Measurements from ENCODE around the gene GRM7. TPM values are rescaled to one million over a fixed set of nuclear protein-coding genes. Genes with fewer than 3 reads are reported as not detected.
A peak's percentile ranks its signal among the peaks of the same experiment; 100 is the strongest.

The GRM7 gene
- total RNA-seq, 1 donor from 2014 or later: 0.80 TPM

GRCh38 chr3:7264196-7264526, 403.2 kb downstream of the GRM7 start:
- no peaks in the 10 kb centered on the region for H4K20me1 ChIP-seq (ENCODE audit: low read depth)
- H3K9me3 Mint-ChIP-seq: peaks cover 7% of the 10 kb centered on the region
- H3K4me1 Mint-ChIP-seq: peaks cover 7% of the 10 kb centered on the region
- TF ChIP-seq CTCF (IDR thresholded peaks at IDR 0.05): no peak
- TF ChIP-seq EZH2phosphoT487 (IDR thresholded peaks at IDR 0.05): no peak
- no peak for TF ChIP-seq EZH2 (IDR thresholded peaks at IDR 0.05)
- no peaks in the 10 kb centered on the region for H3K36me3 ChIP-seq
- no peak overlapping the region for H3K9ac ChIP-seq
- peaks cover 4% of the 10 kb centered on the region for H3K27me3 Mint-ChIP-seq (ENCODE audit: insufficient read depth, low read depth)
- H3K79me2 ChIP-seq (ENCODE audit: low read depth): no peaks in the 10 kb centered on the region
- H2AFZ ChIP-seq (replicated peaks): no peak overlapping the region
- no peak for DNase-seq (ENCODE audit: low spot score)
- no peak overlapping the region for H3K27ac Mint-ChIP-seq
- no peaks in the 10 kb centered on the region for H3K36me3 Mint-ChIP-seq
- no peak overlapping the region for H3K4me2 ChIP-seq
- no peaks in the 10 kb centered on the region for H3K27me3 ChIP-seq
- no peaks in the 10 kb centered on the region for H3F3A ChIP-seq (ENCODE audit: low read depth)
- no peaks in the 10 kb centered on the region for H3K9me3 ChIP-seq (ENCODE audit: low read depth)
- no peak overlapping the region for H3K4me3 Mint-ChIP-seq
- peaks cover 11% of the 10 kb centered on the region for H3K4me1 ChIP-seq
- no peak overlapping the region for H3K27ac ChIP-seq
- no peak overlapping the region for H3K4me3 ChIP-seq

GRCh38 chr3:7265736-7266135, 404.8 kb downstream of the GRM7 start:
- H2AFZ ChIP-seq (replicated peaks): no peak overlapping the region
- H3K4me1 ChIP-seq: peaks cover 11% of the 10 kb centered on the region
- no peak overlapping the region for H3K27ac Mint-ChIP-seq
- no peaks in the 10 kb centered on the region for H4K20me1 ChIP-seq (ENCODE audit: low read depth)
- no peaks in the 10 kb centered on the region for H3K9me3 ChIP-seq (ENCODE audit: low read depth)
- no peak overlapping the region for H3K9ac ChIP-seq
- TF ChIP-seq EZH2phosphoT487 (IDR thresholded peaks at IDR 0.05) (peak; percentile 25), CTCF (IDR thresholded peaks at IDR 0.05) (no peak), EZH2 (IDR thresholded peaks at IDR 0.05) (no peak)
- H3K27ac ChIP-seq: no peak overlapping the region
- no peaks in the 10 kb centered on the region for H3F3A ChIP-seq (ENCODE audit: low read depth)
- H3K4me3 ChIP-seq: no peak overlapping the region
- DNase-seq (ENCODE audit: low spot score): peak; percentile 45
- H3K36me3 ChIP-seq: no peaks in the 10 kb centered on the region
- H3K4me1 Mint-ChIP-seq: peaks cover 7% of the 10 kb centered on the region
- H3K27me3 ChIP-seq: no peaks in the 10 kb centered on the region
- no peaks in the 10 kb centered on the region for H3K79me2 ChIP-seq (ENCODE audit: low read depth)
- peaks cover 2% of the 10 kb centered on the region for H3K27me3 Mint-ChIP-seq (ENCODE audit: insufficient read depth, low read depth)
- H3K4me2 ChIP-seq: peak overlapping the region; percentile 14
- H3K9me3 Mint-ChIP-seq: peaks cover 7% of the 10 kb centered on the region
- no peaks in the 10 kb centered on the region for H3K36me3 Mint-ChIP-seq
- H3K4me3 Mint-ChIP-seq: no peak overlapping the region

- no peak overlapping the region for H3K4me3 ChIP-seq
- peaks cover 11% of the 10 kb centered on the region for H3K4me1 ChIP-seq
- no peak overlapping the region for H3K4me2 ChIP-seq
- Mint-ChIP-seq H3K27ac (no peak overlapping the region), H3K36me3 (no peaks in the 10 kb centered on the region), H3K4me1 (peaks cover 7% of the 10 kb centered on the region), H3K4me3 (no peak overlapping the region), H3K9me3 (peaks cover 7% of the 10 kb centered on the region), H3K27me3 (ENCODE audit: insufficient read depth, low read depth) (peaks cover 2% of the 10 kb centered on the region)
- TF ChIP-seq EZH2 (IDR thresholded peaks at IDR 0.05) (no peak), CTCF (IDR thresholded peaks at IDR 0.05) (no peak), EZH2phosphoT487 (IDR thresholded peaks at IDR 0.05) (no peak)
- H3K27me3 ChIP-seq: no peaks in the 10 kb centered on the region
- no peaks in the 10 kb centered on the region for H3K79me2 ChIP-seq (ENCODE audit: low read depth)
- no peak for DNase-seq (ENCODE audit: low spot score)
- H2AFZ ChIP-seq (replicated peaks): no peak overlapping the region
- no peaks in the 10 kb centered on the region for H3K36me3 ChIP-seq
- no peaks in the 10 kb centered on the region for H3F3A ChIP-seq (ENCODE audit: low read depth)
- H3K27ac ChIP-seq: no peak overlapping the region
- H4K20me1 ChIP-seq (ENCODE audit: low read depth): no peaks in the 10 kb centered on the region
- no peaks in the 10 kb centered on the region for H3K9me3 ChIP-seq (ENCODE audit: low read depth)
- H3K9ac ChIP-seq: no peak overlapping the region
Measured at GRCh38 chr3:7266551-7266950, 405.6 kb downstream of the GRM7 start.

Measured in neural progenitor cell (in vitro differentiated cells).